Right lobe of liver (tissue), 6 donors: Measurements from ENCODE around the gene ERC2. TPM values are rescaled to one million over a fixed set of nuclear protein-coding genes. Genes with fewer than 3 reads are reported as not detected.

Experiments
- ATAC-seq, 4 donors: fragments of 200-7000 bp; cut with Tn5 transposase; one replicate each; pipeline ENCODE4 v1.9.1; 2020; ENCODE audit warnings: mild to moderate bottlenecking in 4 of 4, moderate library complexity in 4 of 4
- DNase-seq, 3 donors: peaks; one replicate each; pipeline ENCODE4 v3.0.0-alpha.2; 2020
- H3K27ac ChIP-seq, 3 donors: fragments of 200-600 bp; one replicate each; pipeline ENCODE4 v1.8.0; 2022
- H3K27me3 ChIP-seq, 2 donors: fragments of 200-600 bp; one replicate each; pipeline ENCODE4 v1.8.0; 2022
- H3K36me3 ChIP-seq, 4 donors: fragments of 200-600 bp; sonication (generic) in 1 of 4; one replicate each; pipeline versions ENCODE4 v1.5.1 to v1.8.0; 2017 to 2022; ENCODE audit warnings: control low read depth in 1 of 4
- H3K4me1 ChIP-seq, 4 donors: fragments of 200-600 bp; sonication (generic) in 1 of 4; one replicate each; pipeline versions ENCODE4 v1.5.1 to v1.8.0; 2017 to 2022; ENCODE audit warnings: control low read depth in 1 of 4
- H3K4me3 ChIP-seq, 3 donors: fragments of 200-600 bp; one replicate each; pipeline ENCODE4 v1.8.0; 2022
- H3K9me3 ChIP-seq, 4 donors: fragments of 200-600 bp; sonication (generic) in 1 of 4; one replicate each; pipeline versions ENCODE4 v1.5.1 to v1.8.0; 2017 to 2022; ENCODE audit warnings: control low read depth in 1 of 4
- POLR2A ChIP-seq: fragments of 450-650 bp; IDR thresholded peaks from one replicate; pipeline ENCODE4 v1.6.1; 2017; ENCODE audit warnings: antibody characterized with exemption, mild to moderate bottlenecking
- WGBS: methylation state at CpG from one replicate; pipeline ENCODE4 v1.1.6; 2018; ENCODE audit warnings: low coverage, low lambda C conversion rate; ENCODE audit not compliant: insufficient coverage; ENCODE audit errors: missing lambda C conversion rate; 5-methylcytosine and 5-hydroxymethylcytosine counted together
- intact Hi-C, 2 donors: fragments of 100-400 bp; cut with DNase I; formaldehyde crosslinking; loops; one replicate each; pipeline versions ENCODE4 v1.11.2 to v1.14.1; 2022
- total RNA-seq, 6 experiments: library from RNA; depleted of rRNA in 2 of 6; stranded (reverse); fragments of >200 nt in 2 of 6; fragmentation: NEBNext Ultra II Directional in 3 of 6; extraction: Animal tissue kit (Norgen Biotek cat#: 25700) in 3 of 6; gene quantifications; one replicate each; pipeline versions ENCODE4 v1.1.0 to v1.2.4, GENCODE V29; 2016 to 2023
- TF ChIP-seq, protein P1 (sequence below), 4 donors: fragments of 200-600 bp in 3 of 4; fragments of 450-650 bp in 1 of 4; IDR thresholded peaks; one replicate each; pipeline versions ENCODE4 v1.5.1 to v1.8.0; 2016 to 2022; ENCODE audit warnings: antibody characterized with exemption in 4 of 4, mild to moderate bottlenecking in 2 of 4
- donor health status: DM: no; HTN: yes; CAD: no.
- donor health status: DM: no; HTN: no; CAD: no.
- donor health status: DM: no; HTN: no; CAD: no.
- donor health status: DM: no; HTN: yes; CAD: no.
- donor health status: DM: no; HTN: yes; CAD: no.

The ERC2 gene
- total RNA-seq, 6 experiments from 2014 or later, result not detected

DNA sequence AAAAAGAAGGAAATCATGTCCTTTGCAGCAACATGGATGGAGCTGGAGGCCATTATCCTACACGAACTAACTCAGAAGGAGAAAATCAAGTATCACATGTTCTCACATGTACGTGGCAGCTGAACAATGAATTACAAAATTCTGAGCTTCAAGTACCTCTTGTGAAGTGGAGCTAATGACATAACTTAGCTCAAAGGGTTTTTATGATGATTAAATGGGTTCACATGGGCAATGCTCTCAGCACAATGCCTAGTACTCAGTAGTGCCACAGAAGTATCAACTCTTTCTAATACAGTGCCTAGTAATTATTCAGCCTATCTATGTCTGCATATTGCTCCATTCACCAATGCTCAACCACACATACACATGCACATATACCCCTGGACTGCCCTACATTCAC lies 573.7 kb downstream of the ERC2 start:
- TF ChIP-seq, protein P1, sequence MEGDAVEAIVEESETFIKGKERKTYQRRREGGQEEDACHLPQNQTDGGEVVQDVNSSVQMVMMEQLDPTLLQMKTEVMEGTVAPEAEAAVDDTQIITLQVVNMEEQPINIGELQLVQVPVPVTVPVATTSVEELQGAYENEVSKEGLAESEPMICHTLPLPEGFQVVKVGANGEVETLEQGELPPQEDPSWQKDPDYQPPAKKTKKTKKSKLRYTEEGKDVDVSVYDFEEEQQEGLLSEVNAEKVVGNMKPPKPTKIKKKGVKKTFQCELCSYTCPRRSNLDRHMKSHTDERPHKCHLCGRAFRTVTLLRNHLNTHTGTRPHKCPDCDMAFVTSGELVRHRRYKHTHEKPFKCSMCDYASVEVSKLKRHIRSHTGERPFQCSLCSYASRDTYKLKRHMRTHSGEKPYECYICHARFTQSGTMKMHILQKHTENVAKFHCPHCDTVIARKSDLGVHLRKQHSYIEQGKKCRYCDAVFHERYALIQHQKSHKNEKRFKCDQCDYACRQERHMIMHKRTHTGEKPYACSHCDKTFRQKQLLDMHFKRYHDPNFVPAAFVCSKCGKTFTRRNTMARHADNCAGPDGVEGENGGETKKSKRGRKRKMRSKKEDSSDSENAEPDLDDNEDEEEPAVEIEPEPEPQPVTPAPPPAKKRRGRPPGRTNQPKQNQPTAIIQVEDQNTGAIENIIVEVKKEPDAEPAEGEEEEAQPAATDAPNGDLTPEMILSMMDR (IDR thresholded peaks at IDR 0.05), result no peak
- no peak for TF ChIP-seq POLR2A
- DNase-seq (no peak), ATAC-seq (no peak)
- WGBS, result 75% methylated on average over 2 of the region's 2 CpGs
- H3K4me1 ChIP-seq, result no peaks in the 10 kb centered on the region
- no peaks in the 10 kb centered on the region for H3K9me3 ChIP-seq
- intact Hi-C loops, result loop anchor here in 1 of 2 donors (10.0 kb wide), 1 partner anchor 410 kb away; the partner anchor contains the start of gene WNT5A
- no peak overlapping the region for H3K4me3 ChIP-seq
- H3K27ac ChIP-seq, result no peak overlapping the region
- H3K36me3 ChIP-seq, result no peaks in the 10 kb centered on the region
- no peaks in the 10 kb centered on the region for H3K27me3 ChIP-seq

DNA sequence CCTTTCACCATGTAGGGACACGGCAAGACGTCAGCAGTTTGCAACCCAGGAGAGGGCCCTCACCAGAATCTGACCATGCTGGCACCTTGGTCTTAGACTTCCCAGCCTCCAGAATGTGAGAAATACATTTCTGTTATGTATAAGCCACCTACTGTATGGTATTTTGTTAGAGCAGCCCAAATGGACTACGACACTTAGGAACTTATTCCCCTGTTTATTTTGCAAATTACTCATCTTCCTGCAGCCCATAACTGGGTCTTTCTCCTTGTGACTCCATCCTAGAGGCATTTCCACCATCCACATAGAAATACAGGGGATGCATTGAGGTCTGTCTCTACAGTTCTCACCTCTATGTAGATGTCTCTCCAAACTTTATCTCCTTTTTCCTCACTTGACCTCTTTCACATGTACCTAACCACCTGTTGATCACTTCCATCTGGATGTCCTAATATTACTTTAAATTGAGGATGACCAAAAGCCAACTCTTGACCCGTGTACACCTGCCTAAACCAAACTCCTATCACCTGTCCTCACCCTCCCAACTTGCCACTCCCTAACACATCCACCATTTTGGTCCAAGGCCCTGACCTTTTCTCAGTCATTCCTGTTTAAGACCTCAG lies 575.1 kb downstream of the ERC2 start:
- no peaks in the 10 kb centered on the region for H3K36me3 ChIP-seq
- H3K27me3 ChIP-seq, result no peaks in the 10 kb centered on the region
- no peak for TF ChIP-seq POLR2A
- TF ChIP-seq, protein P1 (IDR thresholded peaks at IDR 0.05), result no peak
- no peak overlapping the region for H3K27ac ChIP-seq
- no peaks in the 10 kb centered on the region for H3K9me3 ChIP-seq
- WGBS, result 65% methylated on average over 4 of the region's 4 CpGs
- H3K4me1 ChIP-seq, result no peaks in the 10 kb centered on the region
- ATAC-seq (no peak), DNase-seq (no peak)
- intact Hi-C loops, result loop anchor here in 1 of 2 donors (10.0 kb wide), 1 partner anchor 408 kb away; the partner anchor contains the start of gene WNT5A
- H3K4me3 ChIP-seq, result no peak overlapping the region

DNA sequence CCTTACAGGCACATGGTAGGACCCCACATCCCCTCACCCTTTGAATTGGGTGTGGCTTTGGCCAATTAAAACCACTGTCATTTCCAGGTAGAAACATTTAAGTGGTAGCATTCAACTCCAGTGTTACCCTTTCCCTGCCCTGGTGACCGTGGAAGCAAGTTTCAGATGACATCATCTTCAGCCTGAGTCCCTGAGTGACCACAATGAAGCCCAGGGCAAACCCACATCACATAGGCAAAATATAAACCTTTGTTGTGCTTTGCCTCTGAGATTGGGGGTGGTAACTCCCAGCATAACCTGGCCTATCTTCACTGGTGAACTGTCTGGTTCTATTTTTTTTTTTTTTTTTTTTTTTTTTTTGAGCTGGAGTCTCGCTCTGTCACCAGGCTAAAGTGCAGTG lies 577.2 kb downstream of the ERC2 start:
- WGBS, result 67% methylated on average over 2 of the region's 2 CpGs
- ATAC-seq, result no peak
- DNase-seq, result no peak
- intact Hi-C loops, result loop anchor here in 1 of 2 donors (10.0 kb wide), 1 partner anchor 406 kb away; the partner anchor contains the start of gene WNT5A
- no peaks in the 10 kb centered on the region for H3K9me3 ChIP-seq
- TF ChIP-seq POLR2A, result no peak
- TF ChIP-seq, protein P1 (IDR thresholded peaks at IDR 0.05), result no peak
- H3K4me3 ChIP-seq, result no peak overlapping the region
- no peaks in the 10 kb centered on the region for H3K36me3 ChIP-seq
- no peaks in the 10 kb centered on the region for H3K4me1 ChIP-seq
- H3K27ac ChIP-seq, result no peak overlapping the region
- no peaks in the 10 kb centered on the region for H3K27me3 ChIP-seq

DNA sequence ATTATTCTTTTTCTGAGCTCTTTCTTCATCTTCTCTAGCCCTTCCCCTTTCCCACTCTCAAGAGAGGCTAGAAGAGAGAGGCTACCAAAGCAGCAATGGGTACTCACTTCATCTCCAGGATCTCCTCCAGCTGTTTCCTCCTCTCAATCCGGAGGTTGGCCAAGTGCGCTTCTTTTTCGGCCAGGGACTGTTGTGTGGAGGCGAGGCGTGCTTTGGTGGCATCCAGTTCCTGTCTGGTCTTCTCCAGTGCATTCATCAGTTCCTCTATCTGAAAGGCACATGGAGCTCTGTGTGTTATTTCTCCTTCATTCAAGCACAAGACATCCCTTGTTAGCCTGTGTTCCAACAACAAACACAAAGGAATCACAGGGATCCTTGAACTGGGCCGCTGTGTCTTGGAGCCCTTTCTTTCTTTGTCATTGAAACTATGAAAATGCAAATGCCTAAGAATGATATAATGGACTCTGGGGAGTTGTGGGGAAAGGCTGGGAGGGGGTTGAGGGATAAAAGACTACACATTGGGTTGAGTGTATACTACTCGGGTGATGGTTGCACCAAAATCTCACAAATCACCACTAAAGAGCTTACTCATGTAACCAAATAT lies 579.9 kb downstream of the ERC2 start:
- no peak for DNase-seq
- no peak for ATAC-seq
- TF ChIP-seq, protein P1 (IDR thresholded peaks at IDR 0.05), result no peak
- no peak for TF ChIP-seq POLR2A
- Histone ChIP-seq H3K36me3 (no peaks in the 10 kb centered on the region), H3K4me1 (no peaks in the 10 kb centered on the region), H3K4me3 (no peak overlapping the region), H3K27ac (no peak overlapping the region), H3K9me3 (no peaks in the 10 kb centered on the region), H3K27me3 (no peaks in the 10 kb centered on the region)
- WGBS, result 70% methylated on average over 7 of the region's 7 CpGs
- intact Hi-C loops, result no loop called here
